GM12891 (cell line): Measurements from ENCODE around the gene MREG.

Source experiments
- DNase-seq: peaks from one replicate; pipeline ENCODE4 v3.0.0; 2011; ENCODE audit warnings: low spot score; ENCODE audit not compliant: insufficient read length
- FAIRE-seq: peaks from 2 replicates; lab custom pipeline; 2011; peaks lifted over from hg19 to GRCh38; lab: Jason Lieb, UNC
- PAX5 ChIP-seq: IDR thresholded peaks from 2 replicates; pipeline ENCODE4 v1.6.1; 2011; ENCODE audit warnings: low read length, moderate library complexity, mild to moderate bottlenecking; ENCODE audit not compliant: insufficient read depth, severe bottlenecking
- POLR2A ChIP-seq: IDR thresholded peaks from 2 replicates; pipeline ENCODE4 v1.6.1; 2011; ENCODE audit warnings: low read depth, low read length, control low read depth
- POLR2AphosphoS5 ChIP-seq: IDR thresholded peaks from 2 replicates; pipeline ENCODE4 v1.6.1; 2011; ENCODE audit warnings: low read depth, low read length, control low read depth
- POU2F2 ChIP-seq: IDR thresholded peaks from 2 replicates; pipeline ENCODE4 v1.6.1; 2011; ENCODE audit warnings: low read depth, mild to moderate bottlenecking, control low read depth, low read length, moderate library complexity
- SPI1 ChIP-seq: IDR thresholded peaks from 2 replicates; pipeline ENCODE4 v1.6.1; 2011; ENCODE audit warnings: low read depth, low read length, control low read depth
- TAF1 ChIP-seq: IDR thresholded peaks from 2 replicates; pipeline ENCODE4 v1.6.1; 2011; ENCODE audit warnings: low read depth, low read length, control low read depth

The MREG gene

GRCh38 chr2:216023055-216023648, 9.8 kb upstream of the MREG start:
- peak; percentile 85 for FAIRE-seq
- no peak for DNase-seq
- TF ChIP-seq TAF1, result no peak
- TF ChIP-seq POLR2A, result no peak
- no peak for TF ChIP-seq POLR2AphosphoS5
- 0 out of 2 replicates have a peak, but pooled peaks have one; percentile 13 for TF ChIP-seq SPI1
- TF ChIP-seq POU2F2, result no peak

GRCh38 chr2:216021768-216022565, 8.6 kb upstream of the MREG start:
- no peak for TF ChIP-seq PAX5
- no peak for FAIRE-seq

GRCh38 chr2:216018709-216019108, 5.4 kb upstream of the MREG start:
- no peak for DNase-seq
- FAIRE-seq, result peak; percentile 71

More at GRCh38 chr2:216021768-216022565, 8.6 kb upstream of the MREG start:
- DNase-seq, result no peak

GRCh38 chr2:216017365-216017764, 4.0 kb upstream of the MREG start:
- FAIRE-seq (peak; percentile 81), DNase-seq (no peak)
- TF ChIP-seq POLR2A, result no peak

More at GRCh38 chr2:216018709-216019108, 5.4 kb upstream of the MREG start:
- TF ChIP-seq POLR2A (no peak), POLR2AphosphoS5 (no peak), SPI1 (no peak), PAX5 (no peak), POU2F2 (no peak), TAF1 (no peak)

- FAIRE-seq (no peak), DNase-seq (no peak)
- TF ChIP-seq PAX5, result no peak
- TF ChIP-seq POLR2A, result no peak
- no peak for TF ChIP-seq POLR2AphosphoS5
- TF ChIP-seq POU2F2, result no peak
- no peak for TF ChIP-seq SPI1
These were observed 3.2 kb upstream of the MREG start for GRCh38 chr2:216016581-216016980.

GRCh38 chr2:216015722-216016464, 2.5 kb upstream of the MREG start:
- FAIRE-seq, result peak; percentile 100
- TF ChIP-seq TAF1 (no peak), POU2F2 (0 out of 2 replicates have a peak, but pooled peaks have one; percentile 28), POLR2A (peak; percentile 48; the same call in 1 of the 2 replicates), POLR2AphosphoS5 (no peak), PAX5 (no peak), SPI1 (peak; percentile 64)
- no peak for DNase-seq

- TF ChIP-seq POLR2AphosphoS5, result no peak
- TF ChIP-seq POLR2A, result no peak
- no peak for TF ChIP-seq SPI1
- TF ChIP-seq PAX5, result no peak
- DNase-seq (no peak), FAIRE-seq (peak; percentile 9)
These were observed 1.6 kb upstream of the MREG start for GRCh38 chr2:216014986-216015385.

GRCh38 chr2:216014006-216014405, 655 bp upstream of the MREG start:
- TF ChIP-seq SPI1, result no peak
- no peak for TF ChIP-seq POLR2A
- TF ChIP-seq TAF1, result no peak
- no peak for TF ChIP-seq POLR2AphosphoS5
- no peak for TF ChIP-seq POU2F2
- TF ChIP-seq PAX5, result no peak
- DNase-seq, result no peak
- FAIRE-seq, result peak; percentile 50

GRCh38 chr2:216012830-216013079, 596 bp downstream of the MREG start:
- FAIRE-seq (no peak), DNase-seq (no peak)
- TF ChIP-seq PAX5 (no peak), TAF1 (no peak), SPI1 (no peak), POU2F2 (no peak), POLR2A (no peak), POLR2AphosphoS5 (no peak)
